DND-41 (cell line): Measurements from ENCODE around the gene AEBP2.

Experiments
- ATAC-seq: fragments of 200-7000 bp; cut with Tn5 transposase; 3 replicates; pipeline ENCODE4 v1.9.1; 2021; ENCODE audit warnings: low read depth; ENCODE audit not compliant: insufficient read depth
- DNase-seq: peaks from one replicate; pipeline ENCODE4 v3.0.0-alpha.2; 2020
- H2AFZ ChIP-seq: 2 replicates; pipeline ENCODE4 v1.6.0; 2012; ENCODE audit warnings: low read depth, low read length
- H3K27ac ChIP-seq: 2 replicates; pipeline ENCODE4 v1.5.1; 2012; ENCODE audit warnings: low read length, inconsistent platforms
- H3K27me3 ChIP-seq: fragments of 200-600 bp; sonication (generic); 2 replicates; pipeline ENCODE4 v1.6.0; 2012; ENCODE audit warnings: low read length, mild to moderate bottlenecking, inconsistent platforms; ENCODE audit not compliant: insufficient read depth, poor library complexity
- H3K36me3 ChIP-seq: 2 replicates; pipeline ENCODE4 v1.5.1; 2012; ENCODE audit warnings: low read length, inconsistent platforms; ENCODE audit not compliant: insufficient read depth
- H3K4me1 ChIP-seq: 2 replicates; pipeline ENCODE4 v1.5.1; 2012; ENCODE audit warnings: mild to moderate bottlenecking, low read length; ENCODE audit not compliant: insufficient read depth
- H3K4me2 ChIP-seq: 2 replicates; pipeline ENCODE4 v1.6.0; 2012; ENCODE audit warnings: mild to moderate bottlenecking, moderate library complexity, low read length, inconsistent platforms; ENCODE audit not compliant: insufficient read depth
- H3K4me3 ChIP-seq, 2 experiments: fragments of 200-600 bp in 1 of 2; shearing (Covaris generic) in 1 of 2; 2 replicates each; pipeline ENCODE4 v1.5.1; 2012 to 2016; ENCODE audit warnings: inconsistent platforms in 2 of 2, low read length in 2 of 2, mild to moderate bottlenecking in 2 of 2, low read depth in 1 of 2, moderate library complexity in 1 of 2
- H3K79me2 ChIP-seq: 2 replicates; pipeline ENCODE4 v1.6.0; 2012; ENCODE audit warnings: low read length, inconsistent platforms; ENCODE audit not compliant: insufficient read depth
- H3K9ac ChIP-seq: 2 replicates; pipeline ENCODE4 v1.6.0; 2012; ENCODE audit warnings: low read depth, mild to moderate bottlenecking, inconsistent platforms, low read length, moderate library complexity
- H3K9me3 ChIP-seq: 2 replicates; pipeline ENCODE4 v1.5.1; 2012; ENCODE audit warnings: low read length, moderate library complexity, mild to moderate bottlenecking, inconsistent platforms; ENCODE audit not compliant: insufficient read depth, severe bottlenecking
- H4K20me1 ChIP-seq: 2 replicates; pipeline ENCODE4 v1.6.0; 2012; ENCODE audit warnings: low read length; ENCODE audit not compliant: insufficient read depth
- CTCF ChIP-seq: IDR thresholded peaks from 2 replicates; pipeline ENCODE4 v1.5.1; 2012; ENCODE audit warnings: borderline replicate concordance, low read length, moderate library complexity, mild to moderate bottlenecking; ENCODE audit not compliant: poor library complexity, severe bottlenecking; ENCODE audit errors: extremely low read depth
- EZH2 ChIP-seq: IDR thresholded peaks from 3 replicates; pipeline ENCODE4 v1.6.1; 2012; ENCODE audit warnings: borderline replicate concordance, low read depth, mild to moderate bottlenecking, moderate library complexity, low read length, inconsistent platforms; ENCODE audit not compliant: severe bottlenecking

Gene AEBP2

GRCh38 chr12:19498099-19498498 lies 58.8 kb downstream of the AEBP2 start:
- peaks cover 95% of the 10 kb centered on the region for H3K36me3 ChIP-seq
- H3K9ac ChIP-seq = no peak overlapping the region
- no peak for TF ChIP-seq CTCF
- no peak for TF ChIP-seq EZH2
- no peaks in the 10 kb centered on the region for H3K4me1 ChIP-seq
- no peak overlapping the region for H2AFZ ChIP-seq
- no peak overlapping the region for H3K4me2 ChIP-seq
- no peak overlapping the region for H3K4me3 ChIP-seq
- no peaks in the 10 kb centered on the region for H3K9me3 ChIP-seq
- ATAC-seq (no peak), DNase-seq (no peak)
- no peak overlapping the region for H3K27ac ChIP-seq
- peaks cover 95% of the 10 kb centered on the region for H3K79me2 ChIP-seq
- no peaks in the 10 kb centered on the region for H3K27me3 ChIP-seq
- peaks cover 12% of the 10 kb centered on the region; the same call in 1 of the 2 replicates for H4K20me1 ChIP-seq

GRCh38 chr12:19499030-19499429 lies 59.7 kb downstream of the AEBP2 start:
- no peak overlapping the region for H3K27ac ChIP-seq
- H3K79me2 ChIP-seq = peaks cover 95% of the 10 kb centered on the region
- H4K20me1 ChIP-seq = peaks cover 21% of the 10 kb centered on the region; the same call in 1 of the 2 replicates
- no peaks in the 10 kb centered on the region for H3K9me3 ChIP-seq
- H3K4me1 ChIP-seq = no peaks in the 10 kb centered on the region
- H3K4me3 ChIP-seq = no peak overlapping the region
- peaks cover 95% of the 10 kb centered on the region for H3K36me3 ChIP-seq
- no peak overlapping the region for H3K9ac ChIP-seq
- TF ChIP-seq CTCF (no peak), EZH2 (no peak)
- ATAC-seq = no peak
- no peak for DNase-seq
- H3K27me3 ChIP-seq = no peaks in the 10 kb centered on the region
- H3K4me2 ChIP-seq = no peak overlapping the region
- H2AFZ ChIP-seq = no peak overlapping the region

DNA sequence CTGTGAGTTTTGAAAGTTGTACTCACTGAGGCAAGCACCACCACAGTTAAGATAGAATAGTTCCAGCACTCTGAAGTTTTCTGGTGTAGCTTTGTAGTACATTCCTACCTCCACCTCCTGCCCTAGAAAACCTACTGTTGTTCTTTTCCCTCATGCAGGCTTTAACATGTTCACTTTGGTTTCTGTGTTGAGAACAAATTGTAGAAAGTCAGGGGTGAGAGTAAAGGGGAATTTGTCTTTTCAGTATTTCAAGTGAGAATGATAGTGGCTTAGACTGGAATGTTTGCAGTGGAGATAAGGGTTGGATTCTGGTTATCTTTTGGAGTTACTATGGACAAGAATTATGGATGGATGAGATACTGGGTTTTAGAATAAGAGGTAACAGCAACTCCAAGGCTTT lies 67.2 kb downstream of the AEBP2 start:
- DNase-seq = no peak
- peaks cover 62% of the 10 kb centered on the region; the same call in 1 of the 2 replicates for H4K20me1 ChIP-seq
- H3K27ac ChIP-seq = no peak overlapping the region

More for the DNA sequence above, 67.2 kb downstream of the AEBP2 start:
- Histone ChIP-seq H3K4me3 (no peak overlapping the region), H3K9ac (no peak overlapping the region), H3K9me3 (no peaks in the 10 kb centered on the region), H3K79me2 (peaks cover 97% of the 10 kb centered on the region), H2AFZ (no peak overlapping the region), H3K4me2 (no peak overlapping the region), H3K4me1 (no peaks in the 10 kb centered on the region), H3K27me3 (no peaks in the 10 kb centered on the region), H3K36me3 (peaks cover 86% of the 10 kb centered on the region)
- TF ChIP-seq EZH2 (no peak), CTCF (no peak)
- no peak for ATAC-seq
